NCI-H1694 treated with DMSO at 0.1 percent for 48 hours (cell line): ENCODE results near the gene CD226.
"Not testable (repeated sequence)": the region's sequence is repeated elsewhere in the genome, so short reads cannot be mapped to it uniquely, and the experiment has no call there.

Experiments used
- DNase-seq: peaks from one replicate; lab custom pipeline; 2025; lab: John Stamatoyannopoulos, UW

Gene CD226

GRCh38 chr18:69947361-69948133 is at the start of gene CD226:
Gene CD226 (minus strand): TSS chr18:69947873. CDS start chr18:69947406, 467 bp downstream.
- no peak for DNase-seq

- DNase-seq = no peak
These were observed 49.5 kb upstream of the CD226 start for GRCh38 chr18:69996951-69997798.

- no peak for DNase-seq
These were observed 48.7 kb upstream of the CD226 start for GRCh38 chr18:69996417-69996816.

- no peak for DNase-seq
These were observed 48.1 kb upstream of the CD226 start for GRCh38 chr18:69995774-69996173.

DNA sequence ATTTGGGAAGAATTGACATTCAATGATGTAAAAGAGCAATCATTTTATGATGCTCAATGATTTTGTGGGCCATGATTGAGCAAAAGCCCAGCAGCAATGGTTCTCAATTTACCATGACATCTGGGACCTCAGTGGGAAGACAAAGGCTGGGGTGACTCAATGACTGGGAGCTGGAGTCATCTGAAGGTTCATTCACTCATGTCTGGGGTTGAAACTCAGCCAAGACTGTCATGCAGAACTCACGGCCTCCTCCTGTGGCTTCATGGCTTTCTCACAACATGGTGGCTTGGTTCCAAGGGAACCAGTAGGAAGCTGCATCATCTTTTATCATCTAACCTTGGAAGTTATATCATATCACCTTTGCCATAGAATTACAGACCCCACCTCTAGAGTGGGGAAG is 45.1 kb upstream of the CD226 start:
- DNase-seq = no peak

GRCh38 chr18:69987870-69988269 is 40.2 kb upstream of the CD226 start:
- DNase-seq = no peak

DNA sequence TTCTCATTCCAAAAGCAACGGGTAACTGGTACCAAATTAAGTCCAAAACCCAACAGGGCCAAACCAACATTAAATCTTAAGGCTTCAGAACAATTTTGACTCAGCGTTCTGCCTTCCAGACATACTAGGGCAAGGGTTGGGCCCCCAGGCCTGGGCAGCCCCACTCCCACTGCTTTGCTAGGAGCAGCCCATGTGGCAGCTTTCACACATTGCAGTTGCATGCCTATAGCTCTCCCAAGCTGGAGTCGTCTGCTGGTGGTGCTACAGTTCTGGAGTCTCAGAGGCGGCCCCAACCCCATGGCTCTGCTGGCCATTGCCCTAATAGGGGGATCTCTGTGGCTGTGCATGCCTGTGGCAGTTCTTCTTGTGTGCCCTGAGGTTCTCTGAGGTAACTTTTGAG is 37.6 kb upstream of the CD226 start:
- no peak for DNase-seq

- DNase-seq = no peak
These were observed 34.7 kb upstream of the CD226 start for GRCh38 chr18:69982417-69982816.

GRCh38 chr18:69981948-69982347 is 34.3 kb upstream of the CD226 start:
- no peak for DNase-seq

- no peak for DNase-seq
These were observed 33.5 kb upstream of the CD226 start for GRCh38 chr18:69980982-69981804.

GRCh38 chr18:69980509-69980908 is 32.8 kb upstream of the CD226 start:
- no peak for DNase-seq

DNA sequence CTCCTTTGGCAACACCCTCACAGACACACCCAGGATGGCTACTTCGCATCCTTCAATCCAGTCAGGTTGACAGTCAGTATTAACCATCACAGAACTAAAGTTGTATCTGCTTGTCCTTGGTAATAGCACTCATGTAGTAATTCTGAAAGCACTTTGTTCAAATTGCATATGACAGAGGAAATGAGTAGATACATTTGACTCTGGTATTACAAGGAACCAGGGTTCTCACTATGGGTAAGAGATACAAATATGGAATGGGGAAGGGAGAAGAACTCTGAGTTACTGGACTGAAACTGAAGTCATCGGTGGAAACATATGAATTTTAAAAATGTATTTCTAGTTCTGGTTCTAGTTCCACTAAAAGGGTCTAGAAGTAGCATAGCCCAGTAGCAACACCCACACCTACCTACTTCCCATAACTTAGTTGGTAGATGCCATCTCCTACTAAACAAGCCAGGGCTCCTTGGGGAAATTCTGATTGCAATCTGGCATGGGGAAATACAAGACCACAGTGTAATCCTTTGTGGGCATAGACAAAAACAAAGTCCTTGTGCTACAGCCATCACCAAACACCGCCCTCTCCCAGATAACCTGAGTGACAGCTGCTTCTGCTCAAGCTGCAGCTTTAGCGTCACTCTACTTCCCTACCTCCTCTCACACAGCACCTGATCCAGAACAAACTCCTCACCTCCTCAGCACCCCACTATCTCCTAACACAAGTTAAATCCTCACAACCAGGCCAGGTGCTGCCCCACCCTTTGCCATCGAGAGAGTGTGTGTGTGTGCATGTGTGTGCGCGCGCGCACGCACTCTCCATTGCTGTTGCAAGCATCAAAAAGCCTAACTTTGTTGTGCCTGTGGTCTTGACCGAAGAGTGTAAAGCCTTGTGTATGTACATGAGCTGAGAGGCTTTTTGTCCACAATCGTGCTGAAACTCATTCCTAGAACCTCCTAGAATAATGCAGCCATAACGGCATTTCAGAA is 31.4 kb upstream of the CD226 start:
- DNase-seq = no peak

GRCh38 chr18:69975294-69975693 is 27.6 kb upstream of the CD226 start:
- DNase-seq = not testable (repeated sequence)

DNA sequence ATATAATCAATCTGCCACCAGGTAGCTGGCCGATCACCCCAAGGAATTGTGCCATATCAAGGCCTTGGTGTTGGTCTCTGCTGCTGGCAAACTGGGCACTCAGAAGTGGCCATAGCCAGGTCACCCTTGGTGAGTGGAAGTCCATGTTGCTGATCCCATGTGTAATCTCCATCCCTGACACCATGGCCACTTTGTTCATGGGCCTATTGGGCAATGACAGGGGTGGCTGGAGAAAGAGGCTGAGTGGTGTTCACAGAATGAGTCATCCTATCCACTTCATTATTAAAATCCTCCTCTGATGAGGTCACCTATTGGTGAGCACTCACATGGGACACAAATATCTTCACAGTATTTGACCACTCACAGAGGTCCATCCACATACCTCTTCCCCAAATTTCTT is 26.7 kb upstream of the CD226 start:
- no peak for DNase-seq

- no peak for DNase-seq
These were observed 21.8 kb upstream of the CD226 start for GRCh38 chr18:69969491-69969890.

DNA sequence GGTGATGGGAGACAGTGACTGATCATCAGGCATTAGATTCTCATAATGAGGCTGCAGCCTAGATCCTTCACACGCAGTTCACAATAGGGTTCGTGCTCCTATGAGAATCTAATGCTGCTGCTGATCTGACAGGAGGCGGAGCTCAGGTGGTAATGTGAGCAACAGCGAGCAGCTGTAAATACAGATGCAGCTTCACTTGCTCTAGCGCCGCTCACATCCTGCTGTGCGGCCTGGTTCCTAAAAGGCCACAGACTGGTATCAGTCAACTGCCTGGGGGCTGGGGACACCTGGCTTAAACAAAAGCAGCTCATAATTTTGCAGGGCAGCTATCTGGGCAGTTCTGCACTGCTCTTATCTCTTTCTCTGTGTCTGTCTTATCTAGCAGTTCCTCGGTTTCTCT is 20.4 kb upstream of the CD226 start:
- no peak for DNase-seq

GRCh38 chr18:69963196-69963595 is 15.5 kb upstream of the CD226 start:
- no peak for DNase-seq

DNA sequence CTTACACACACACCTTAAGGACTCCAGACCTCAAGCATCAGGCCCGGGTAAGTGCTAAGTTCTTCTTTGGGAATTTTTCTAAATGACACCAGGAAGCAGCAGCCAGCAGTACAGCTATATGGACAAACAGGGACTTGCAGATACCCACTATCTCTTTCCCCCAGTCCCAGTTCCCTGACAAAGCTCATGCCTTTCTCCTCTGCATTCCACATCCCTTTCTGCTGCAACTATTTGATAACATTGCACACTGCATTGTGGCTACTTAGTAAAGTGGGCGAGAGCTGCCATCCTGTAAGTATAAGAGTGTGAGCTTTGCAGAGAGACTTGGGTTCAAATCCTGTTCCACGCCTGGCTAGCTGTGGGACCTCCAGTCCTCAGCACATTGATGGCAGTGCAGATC is 14.0 kb upstream of the CD226 start:
- no peak for DNase-seq

- no peak for DNase-seq
These were observed 10.7 kb upstream of the CD226 start for GRCh38 chr18:69958422-69958821.

DNA sequence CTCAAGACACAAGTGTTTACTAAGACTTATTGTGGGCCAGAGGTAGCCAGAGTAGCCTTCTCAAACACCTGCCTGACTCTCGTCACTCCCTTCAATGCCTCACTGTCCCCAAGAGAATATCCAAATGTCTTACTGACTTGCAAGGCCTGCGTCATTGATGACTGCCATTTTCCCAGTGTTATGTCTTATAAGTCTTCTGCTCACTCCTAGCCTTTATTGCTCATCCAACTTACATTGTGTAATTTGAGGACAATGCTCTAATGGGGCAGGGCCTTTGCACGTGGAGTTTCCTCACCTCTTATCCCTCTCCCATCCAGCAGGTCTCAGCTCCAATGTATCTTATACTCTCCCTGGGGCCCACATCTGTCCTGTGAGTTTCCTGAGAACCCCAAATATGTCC is 10.1 kb upstream of the CD226 start:
- DNase-seq = no peak
